ENCODE measurements around the gene BUD23.

DNA sequence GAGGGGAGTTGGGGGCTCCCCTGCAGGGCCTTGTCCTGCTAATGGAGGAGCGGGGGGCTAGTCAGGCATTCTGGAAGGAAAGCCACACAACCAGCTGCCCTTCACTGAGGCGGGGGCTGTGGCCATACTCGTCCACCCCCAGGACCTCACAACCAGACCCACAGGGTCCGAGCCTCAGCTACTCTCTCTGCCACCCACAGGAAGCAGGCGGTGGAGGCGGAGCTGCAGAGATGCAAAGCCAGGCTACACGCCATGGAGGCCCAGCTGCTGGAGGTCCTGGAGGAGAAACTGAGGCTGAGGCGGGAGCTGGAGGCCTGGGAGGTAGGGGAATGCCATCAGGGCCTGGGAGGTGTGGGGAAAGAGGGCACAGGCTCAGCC lies 52.1 kb downstream of the BUD23 start:
- TF ChIP-seq POLR2A (IDR thresholded peaks at IDR 0.05; ENCODE audit: low read depth, low read length): no peak
- 0 out of 2 replicates have a peak, but pooled peaks have one; percentile 38 for TF ChIP-seq POLR2AphosphoS5 (IDR thresholded peaks at IDR 0.05; ENCODE audit: low read depth, low read length)

Measured in GM12892 (cell line).